ENCODE data around the gene MANSC4. TPM values are rescaled to one million over a fixed set of nuclear protein-coding genes. Genes with fewer than 3 reads are reported as not detected.

The MANSC4 gene
- total and polyA plus RNA-seq, 9 of the 15 experiments (the other 6 are each of a cell fraction or from before 2014, with no cell fraction given) = not detected

GRCh38 chr12:27779920-27780611 is at the start of gene MANSC4, which contains the start of gene KLHL42 (continued):
- TF ChIP-seq FOXK1 (CRISPR knock-in tag; IDR thresholded peaks at IDR 0.05; ENCODE audit: borderline replicate concordance) (no peak), RUNX1 (IDR thresholded peaks at IDR 0.05; ENCODE audit: low read depth) (no peak), SUPT5H (IDR thresholded peaks at IDR 0.05) (no peak), POU5F1 (IDR thresholded peaks at IDR 0.05; ENCODE audit: borderline replicate concordance, low read depth, low read length, partially characterized antibody) (no peak), MYBL2 (IDR thresholded peaks at IDR 0.05; ENCODE audit: low read depth) (no peak), MYBL2 (CRISPR knock-in tag; IDR thresholded peaks at IDR 0.05; ENCODE audit: borderline replicate concordance) (no peak), ZNF277 (CRISPR knock-in tag; IDR thresholded peaks at IDR 0.05; ENCODE audit: borderline replicate concordance) (no peak), NFE2 (IDR thresholded peaks at IDR 0.05; ENCODE audit: low read depth) (no peak), FOXJ2 (tag; IDR thresholded peaks at IDR 0.05) (no peak), ZBTB2 (IDR thresholded peaks at IDR 0.05) (no peak), PRPF4 (IDR thresholded peaks at IDR 0.05; ENCODE audit: insufficient read depth, low read depth, low read length, poor library complexity, severe bottlenecking) (no peak), ZNF445 (CRISPR knock-in tag; IDR thresholded peaks at IDR 0.05; ENCODE audit: low read depth) (no peak), CTBP1 (IDR thresholded peaks at IDR 0.05; ENCODE audit: borderline replicate concordance) (peak; percentile 81), SAP30 (IDR thresholded peaks at IDR 0.05; ENCODE audit: borderline replicate concordance, insufficient read depth, low read depth, low read length, poor library complexity, severe bottlenecking) (no peak), KDM5B (IDR thresholded peaks at IDR 0.05; ENCODE audit: insufficient replicate concordance, low read depth, low read length) (peak; percentile 73), SIX5 (IDR thresholded peaks at IDR 0.05; ENCODE audit: borderline replicate concordance in 1 of 2, insufficient read depth in 1 of 2, low read depth in 1 of 2, low read length in 2 of 2) (no peak), U2AF1 (optimal IDR thresholded peaks at IDR 0.05; ENCODE audit: low read depth, low read length) (no peak), ZNF140 (CRISPR knock-in tag; IDR thresholded peaks at IDR 0.05) (no peak), TGIF2 (CRISPR knock-in tag; IDR thresholded peaks at IDR 0.05) (0 out of 2 replicates have a peak, but pooled peaks have one; percentile 17), GTF2E2 (tag; IDR thresholded peaks at IDR 0.05) (no peak; the same call in 1 of the 2 replicates), ZBTB49 (CRISPR knock-in tag; IDR thresholded peaks at IDR 0.05; ENCODE audit: borderline replicate concordance) (no peak), HNRNPL (IDR thresholded peaks at IDR 0.05; ENCODE audit: low read depth, low read length) (peak; percentile 19; the same call in 1 of the 2 replicates), HMG20B (CRISPR knock-in tag; IDR thresholded peaks at IDR 0.05) (no peak), ZNF217 (CRISPR knock-in tag; IDR thresholded peaks at IDR 0.05) (no peak)

All from K562 (cell line).